H9 (cell line): ENCODE measurements around the gene AGAP3. TPM values are rescaled to one million over a fixed set of nuclear protein-coding genes. Genes with fewer than 3 reads are reported as not detected.

Experiments used
- DNase-seq: peaks from one replicate; pipeline ENCODE4 v3.0.0-alpha.2; 2017
- H2AFZ ChIP-seq: one replicate; pipeline ENCODE4 v1.6.1; 2013; ENCODE audit warnings: mild to moderate bottlenecking, low read length, control low read depth, moderate library complexity
- H2AK5ac ChIP-seq: 2 replicates; pipeline ENCODE4 v1.6.1; 2013; ENCODE audit warnings: low read length, control low read depth, mixed read lengths; ENCODE audit not compliant: insufficient read length
- H2BK120ac ChIP-seq: one replicate; pipeline ENCODE4 v1.6.1; 2013; ENCODE audit warnings: low read depth, mild to moderate bottlenecking, low read length, control low read depth, inconsistent platforms; ENCODE audit not compliant: poor library complexity, severe bottlenecking
- H2BK12ac ChIP-seq: 2 replicates; pipeline ENCODE4 v1.6.1; 2013; ENCODE audit warnings: low read length, control low read depth, mixed read lengths, low read depth; ENCODE audit not compliant: insufficient read length
- H2BK15ac ChIP-seq: 2 replicates; pipeline ENCODE4 v1.6.1; 2013; ENCODE audit warnings: low read depth, low read length, control low read depth
- H2BK20ac ChIP-seq: one replicate; pipeline ENCODE4 v1.6.1; 2013; ENCODE audit warnings: low read depth, mild to moderate bottlenecking, low read length, control low read depth, inconsistent platforms; ENCODE audit not compliant: poor library complexity, severe bottlenecking
- H2BK5ac ChIP-seq: 2 replicates; pipeline ENCODE4 v1.6.1; 2013; ENCODE audit warnings: low read length, control low read depth, mixed read lengths; ENCODE audit not compliant: insufficient read length
- H3K14ac ChIP-seq: 2 replicates; pipeline ENCODE4 v1.6.1; 2013; ENCODE audit warnings: low read length, control low read depth; ENCODE audit not compliant: insufficient read depth
- H3K18ac ChIP-seq: 2 replicates; pipeline ENCODE4 v1.6.1; 2013; ENCODE audit warnings: low read depth, mild to moderate bottlenecking, mixed read lengths, low read length, control low read depth; ENCODE audit not compliant: insufficient read length
- H3K23ac ChIP-seq: 2 replicates; pipeline ENCODE4 v1.6.1; 2013; ENCODE audit warnings: low read length, control low read depth, mixed read lengths, low read depth; ENCODE audit not compliant: insufficient read length
- H3K23me2 ChIP-seq: 2 replicates; pipeline ENCODE4 v1.6.1; 2013; ENCODE audit warnings: low read depth, mild to moderate bottlenecking, mixed read lengths, low read length, control low read depth; ENCODE audit not compliant: insufficient read length, poor library complexity, severe bottlenecking
- H3K27ac ChIP-seq: 2 replicates; pipeline ENCODE4 v1.5.1; 2013; ENCODE audit warnings: low read length, control low read depth, mixed read lengths, low read depth; ENCODE audit not compliant: insufficient read length
- H3K27me3 ChIP-seq: 2 replicates; pipeline ENCODE4 v1.6.1; 2013; ENCODE audit warnings: low read length, control low read depth, inconsistent platforms; ENCODE audit not compliant: insufficient read depth
- H3K4ac ChIP-seq: 2 replicates; pipeline ENCODE4 v1.6.1; 2013; ENCODE audit warnings: low read depth, mild to moderate bottlenecking, control low read depth, inconsistent platforms, low read length, moderate library complexity
- H3K4me1 ChIP-seq: 2 replicates; pipeline ENCODE4 v1.6.1; 2013; ENCODE audit warnings: low read length, control low read depth, inconsistent platforms; ENCODE audit not compliant: insufficient read depth
- H3K4me2 ChIP-seq: 2 replicates; pipeline ENCODE4 v1.6.1; 2013; ENCODE audit warnings: low read length, control low read depth, mixed read lengths; ENCODE audit not compliant: insufficient read length, insufficient read depth
- H3K56ac ChIP-seq: 2 replicates; pipeline ENCODE4 v1.6.1; 2013; ENCODE audit warnings: low read depth, mild to moderate bottlenecking, mixed read lengths, low read length, control low read depth; ENCODE audit not compliant: insufficient read length
- H3K79me1 ChIP-seq: 2 replicates; pipeline ENCODE4 v1.6.1; 2013; ENCODE audit warnings: low read depth, mild to moderate bottlenecking, moderate library complexity, low read length, control low read depth, inconsistent platforms; ENCODE audit not compliant: insufficient read depth, poor library complexity, severe bottlenecking
- H3K79me2 ChIP-seq: 2 replicates; pipeline ENCODE4 v1.6.1; 2013; ENCODE audit warnings: low read length, control low read depth, inconsistent platforms; ENCODE audit not compliant: insufficient read depth
- H3K9ac ChIP-seq: 2 replicates; pipeline ENCODE4 v1.6.1; 2013; ENCODE audit warnings: low read length, control low read depth, mixed read lengths; ENCODE audit not compliant: insufficient read length; ENCODE audit errors: extremely low read depth
- H3K9me3 ChIP-seq: one replicate; pipeline ENCODE4 v1.6.1; 2013; ENCODE audit warnings: low read depth, low read length, inconsistent platforms; ENCODE audit not compliant: control insufficient read depth
- H3T11ph ChIP-seq: one replicate; pipeline ENCODE4 v1.6.1; 2013; ENCODE audit warnings: mild to moderate bottlenecking, low read length, control low read depth, inconsistent platforms
- H4K20me1 ChIP-seq: one replicate; pipeline ENCODE4 v1.6.1; 2013; ENCODE audit not compliant: control insufficient read depth, insufficient read length, insufficient read depth
- H4K5ac ChIP-seq: 2 replicates; pipeline ENCODE4 v1.6.1; 2013; ENCODE audit warnings: low read depth, mild to moderate bottlenecking, mixed read lengths, low read length, control low read depth; ENCODE audit not compliant: insufficient read length
- H4K8ac ChIP-seq: replicated peaks from 2 replicates; pipeline ENCODE4 v1.6.1; 2013; ENCODE audit warnings: low read length, control low read depth, mixed read lengths, low read depth; ENCODE audit not compliant: insufficient read length
- H4K91ac ChIP-seq: 2 replicates; pipeline ENCODE4 v1.6.1; 2013; ENCODE audit warnings: low read depth, mild to moderate bottlenecking, moderate library complexity, mixed read lengths, low read length, control low read depth; ENCODE audit not compliant: insufficient read length
- H3K27ac Mint-ChIP-seq, 3 experiments: 2 replicates in 2 of 3; 3 replicates in 1 of 3; pipeline ENCODE4 v1.8.0; 2020 to 2021; ENCODE audit warnings: mixed read lengths in 3 of 3, mild to moderate bottlenecking in 1 of 3, moderate library complexity in 1 of 3
- H3K27me3 Mint-ChIP-seq: 2 replicates; pipeline ENCODE4 v1.8.0; 2021; ENCODE audit warnings: low read depth, mild to moderate bottlenecking, moderate library complexity, mixed read lengths
- H3K36me3 Mint-ChIP-seq, 3 experiments: 2 replicates in 2 of 3; 3 replicates in 1 of 3; pipeline ENCODE4 v1.8.0; 2020 to 2021; ENCODE audit warnings: low read depth in 3 of 3, mixed read lengths in 3 of 3; ENCODE audit not compliant: insufficient read depth in 1 of 3
- H3K4me1 Mint-ChIP-seq, 2 experiments: 2 replicates each; pipeline ENCODE4 v1.8.0; 2020; ENCODE audit warnings: mixed read lengths in 2 of 2
- H3K4me3 Mint-ChIP-seq, 2 experiments: 2 replicates in 1 of 2; 3 replicates in 1 of 2; pipeline ENCODE4 v1.8.0; 2020 to 2021; ENCODE audit warnings: mild to moderate bottlenecking in 2 of 2, mixed read lengths in 2 of 2, moderate library complexity in 1 of 2
- H3K9me3 Mint-ChIP-seq, 2 experiments: 2 replicates in 1 of 2; 3 replicates in 1 of 2; pipeline ENCODE4 v1.8.0; 2020; ENCODE audit warnings: mild to moderate bottlenecking in 2 of 2, mixed read lengths in 2 of 2, moderate library complexity in 1 of 2
- WGBS: extraction: QIAGEN DNeasy Blood & Tissue Kit; methylation state at CpG from one replicate; pipeline ENCODE4 v1.1.7; 2013; ENCODE audit warnings: missing lambda C conversion rate, low lambda C conversion rate, mixed read lengths; ENCODE audit not compliant: insufficient read length; ENCODE audit errors: extremely low coverage; 5-methylcytosine and 5-hydroxymethylcytosine counted together
- total RNA-seq: library from RNA; stranded (reverse); gene quantifications from 2 replicates; pipeline ENCODE4 v1.2.1, GENCODE V29; 2021
- TF ChIP-seq, protein P1 (sequence below): fragments of 200-600 bp; sonication (generic); conservative IDR thresholded peaks from 3 replicates; pipeline ENCODE4 v1.8.0; 2021; ENCODE audit warnings: antibody characterized with exemption, mild to moderate bottlenecking

Gene AGAP3
- total RNA-seq, 1 experiment from 2014 or later: 97.7 TPM

DNA sequence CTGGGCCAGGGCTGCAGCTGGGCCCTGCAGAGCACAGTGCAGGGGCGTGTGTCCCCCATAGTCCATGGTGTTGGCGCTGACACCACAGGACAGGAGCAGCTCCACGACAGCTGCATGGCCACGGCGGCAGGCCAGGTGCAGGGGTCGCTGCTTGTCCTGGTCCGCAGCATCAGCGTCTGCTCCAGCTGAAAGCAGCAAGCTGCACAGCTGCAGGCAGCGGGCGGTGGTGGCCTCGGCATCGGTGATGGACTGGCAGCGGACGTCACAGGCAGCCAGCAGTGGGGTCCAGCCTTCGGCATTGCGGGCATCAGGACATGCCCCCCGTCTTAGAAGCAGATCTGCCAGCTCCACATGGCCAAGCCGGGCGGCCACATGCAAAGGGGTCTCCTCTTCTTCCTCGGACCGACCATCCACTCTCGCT, 94.7 kb downstream of the AGAP3 start:
- no peak overlapping the region for H2BK15ac ChIP-seq
- H3K23ac ChIP-seq: no peak overlapping the region
- H3K4ac ChIP-seq: no peak overlapping the region
- no peaks in the 10 kb centered on the region; a peak in 2 of 7 replicates for H3K36me3 Mint-ChIP-seq
- no peak overlapping the region for H4K5ac ChIP-seq
- no peaks in the 10 kb centered on the region for H4K20me1 ChIP-seq
- H3K27me3 ChIP-seq: no peaks in the 10 kb centered on the region
- H2AFZ ChIP-seq: no peak overlapping the region
- no peaks in the 10 kb centered on the region for H3K23me2 ChIP-seq
- no peak overlapping the region for H2BK20ac ChIP-seq
- H3T11ph ChIP-seq: no peak overlapping the region
- no peak for DNase-seq
- H4K91ac ChIP-seq: no peak overlapping the region
- H2AK5ac ChIP-seq: no peak overlapping the region
- H3K4me3 Mint-ChIP-seq: no peak overlapping the region
- TF ChIP-seq, protein P1, sequence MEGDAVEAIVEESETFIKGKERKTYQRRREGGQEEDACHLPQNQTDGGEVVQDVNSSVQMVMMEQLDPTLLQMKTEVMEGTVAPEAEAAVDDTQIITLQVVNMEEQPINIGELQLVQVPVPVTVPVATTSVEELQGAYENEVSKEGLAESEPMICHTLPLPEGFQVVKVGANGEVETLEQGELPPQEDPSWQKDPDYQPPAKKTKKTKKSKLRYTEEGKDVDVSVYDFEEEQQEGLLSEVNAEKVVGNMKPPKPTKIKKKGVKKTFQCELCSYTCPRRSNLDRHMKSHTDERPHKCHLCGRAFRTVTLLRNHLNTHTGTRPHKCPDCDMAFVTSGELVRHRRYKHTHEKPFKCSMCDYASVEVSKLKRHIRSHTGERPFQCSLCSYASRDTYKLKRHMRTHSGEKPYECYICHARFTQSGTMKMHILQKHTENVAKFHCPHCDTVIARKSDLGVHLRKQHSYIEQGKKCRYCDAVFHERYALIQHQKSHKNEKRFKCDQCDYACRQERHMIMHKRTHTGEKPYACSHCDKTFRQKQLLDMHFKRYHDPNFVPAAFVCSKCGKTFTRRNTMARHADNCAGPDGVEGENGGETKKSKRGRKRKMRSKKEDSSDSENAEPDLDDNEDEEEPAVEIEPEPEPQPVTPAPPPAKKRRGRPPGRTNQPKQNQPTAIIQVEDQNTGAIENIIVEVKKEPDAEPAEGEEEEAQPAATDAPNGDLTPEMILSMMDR: no peak
- H2BK12ac ChIP-seq: no peak overlapping the region
- H3K79me2 ChIP-seq: no peaks in the 10 kb centered on the region
- no peak overlapping the region for H3K18ac ChIP-seq
- H2BK5ac ChIP-seq: no peak overlapping the region
- no peak overlapping the region for H3K27ac Mint-ChIP-seq
- no peak overlapping the region for H4K8ac ChIP-seq
- H3K4me1 Mint-ChIP-seq: peaks cover 3 to 5% of the 10 kb centered on the region in 2 experiments; a peak in 3 of 4 replicates
- no peaks in the 10 kb centered on the region for H3K4me1 ChIP-seq
- no peak overlapping the region for H2BK120ac ChIP-seq
- WGBS: no CpG with 5 or more reads among the region's 22 CpGs
- H3K14ac ChIP-seq: no peak overlapping the region
- no peak overlapping the region for H3K56ac ChIP-seq
- no peaks in the 10 kb centered on the region for H3K79me1 ChIP-seq
- no peak overlapping the region for H3K4me2 ChIP-seq
- H3K9ac ChIP-seq: no peak overlapping the region
- no peaks in the 10 kb centered on the region for H3K9me3 Mint-ChIP-seq
- no peak overlapping the region for H3K27ac ChIP-seq
- no peaks in the 10 kb centered on the region for H3K9me3 ChIP-seq
- peaks cover 57% of the 10 kb centered on the region for H3K27me3 Mint-ChIP-seq
